Suprapubic skin (tissue), 4 donors: ENCODE results near the gene TRIM8.

Experiments
- POLR2A ChIP-seq, 2 donors: fragments of 450-650 bp; IDR thresholded peaks; one replicate each; pipeline ENCODE4 v1.6.1; 2017; ENCODE audit warnings: antibody characterized with exemption in 2 of 2, mild to moderate bottlenecking in 2 of 2, moderate library complexity in 2 of 2
- POLR2AphosphoS5 ChIP-seq, 3 donors: sonication (generic); formaldehyde crosslinking; IDR thresholded peaks; one replicate each; pipeline ENCODE4 v1.6.1; 2017; ENCODE audit warnings: antibody characterized with exemption in 3 of 3
- TF ChIP-seq, protein P1 (sequence below), 2 donors: fragments of 200-600 bp in 1 of 2; fragments of 450-650 bp in 1 of 2; sonication (generic) in 1 of 2; IDR thresholded peaks; one replicate each; pipeline ENCODE4 v1.5.1; 2016 to 2019; ENCODE audit warnings: antibody characterized with exemption in 2 of 2, mild to moderate bottlenecking in 1 of 2, moderate library complexity in 1 of 2

DNA sequence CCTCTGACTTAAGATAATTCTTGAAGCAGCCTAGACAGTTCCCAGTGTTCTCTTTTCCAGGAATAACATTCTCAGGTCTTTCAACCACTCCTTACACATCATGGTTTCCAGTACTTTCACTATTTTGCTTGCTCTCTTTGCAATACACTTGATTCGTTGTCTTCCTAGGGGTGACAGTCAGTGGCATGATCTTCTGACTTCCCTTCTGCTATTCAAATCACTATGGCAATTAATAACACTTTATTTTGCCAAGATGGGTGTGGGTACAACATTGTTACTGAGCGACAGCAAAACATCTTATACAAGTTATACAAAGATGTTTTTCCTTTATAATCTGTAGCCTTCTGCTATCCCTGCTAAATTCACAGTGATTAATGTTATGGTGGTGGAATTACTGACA is 54.6 kb downstream of the TRIM8 start:
- TF ChIP-seq, protein P1, sequence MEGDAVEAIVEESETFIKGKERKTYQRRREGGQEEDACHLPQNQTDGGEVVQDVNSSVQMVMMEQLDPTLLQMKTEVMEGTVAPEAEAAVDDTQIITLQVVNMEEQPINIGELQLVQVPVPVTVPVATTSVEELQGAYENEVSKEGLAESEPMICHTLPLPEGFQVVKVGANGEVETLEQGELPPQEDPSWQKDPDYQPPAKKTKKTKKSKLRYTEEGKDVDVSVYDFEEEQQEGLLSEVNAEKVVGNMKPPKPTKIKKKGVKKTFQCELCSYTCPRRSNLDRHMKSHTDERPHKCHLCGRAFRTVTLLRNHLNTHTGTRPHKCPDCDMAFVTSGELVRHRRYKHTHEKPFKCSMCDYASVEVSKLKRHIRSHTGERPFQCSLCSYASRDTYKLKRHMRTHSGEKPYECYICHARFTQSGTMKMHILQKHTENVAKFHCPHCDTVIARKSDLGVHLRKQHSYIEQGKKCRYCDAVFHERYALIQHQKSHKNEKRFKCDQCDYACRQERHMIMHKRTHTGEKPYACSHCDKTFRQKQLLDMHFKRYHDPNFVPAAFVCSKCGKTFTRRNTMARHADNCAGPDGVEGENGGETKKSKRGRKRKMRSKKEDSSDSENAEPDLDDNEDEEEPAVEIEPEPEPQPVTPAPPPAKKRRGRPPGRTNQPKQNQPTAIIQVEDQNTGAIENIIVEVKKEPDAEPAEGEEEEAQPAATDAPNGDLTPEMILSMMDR (IDR thresholded peaks at IDR 0.05): no peak
- TF ChIP-seq POLR2A (IDR thresholded peaks at IDR 0.05) (no peak), POLR2AphosphoS5 (IDR thresholded peaks at IDR 0.05) (no peak)
